Kasumi-1 (cell line): ENCODE results near the gene PTPRG.

Source experiments
- DNase-seq, 2 experiments: peaks; one replicate each; lab custom pipeline; 2025; lab: John Stamatoyannopoulos, UW

PTPRG gene

GRCh38 chr3:61865466-61866152 lies 304.2 kb downstream of the PTPRG start:
- no peak for DNase-seq

- no peak for DNase-seq
Observed at GRCh38 chr3:61866153-61866542, 304.8 kb downstream of the PTPRG start.

GRCh38 chr3:61866961-61867461 lies 305.6 kb downstream of the PTPRG start:
- DNase-seq, result no peak

- DNase-seq, result no peak
Observed at GRCh38 chr3:61868499-61868898, 307.1 kb downstream of the PTPRG start.

- no peak for DNase-seq
Observed at GRCh38 chr3:61869371-61869770, 308.0 kb downstream of the PTPRG start.

GRCh38 chr3:61871644-61872043 lies 310.3 kb downstream of the PTPRG start:
- no peak for DNase-seq

- no peak for DNase-seq
Observed at GRCh38 chr3:61872077-61872706, 310.8 kb downstream of the PTPRG start.

- DNase-seq, result peak in 1 of 2 experiments; percentile 14
Observed at GRCh38 chr3:61875046-61875844, 313.9 kb downstream of the PTPRG start.

- DNase-seq, result peak; percentile 9 to 11
Observed at GRCh38 chr3:61875976-61876671, 314.8 kb downstream of the PTPRG start.

- DNase-seq, result no peak
Observed at GRCh38 chr3:61876797-61877196, 315.4 kb downstream of the PTPRG start.

- DNase-seq, result no peak
Observed at GRCh38 chr3:61877359-61878138, 316.2 kb downstream of the PTPRG start.

- no peak for DNase-seq
Observed at GRCh38 chr3:61882253-61882652, 320.9 kb downstream of the PTPRG start.

- no peak for DNase-seq
Observed at GRCh38 chr3:61884794-61885193, 323.4 kb downstream of the PTPRG start.

GRCh38 chr3:61885414-61885813 lies 324.0 kb downstream of the PTPRG start:
- DNase-seq, result no peak

GRCh38 chr3:61887206-61887605 lies 325.8 kb downstream of the PTPRG start:
- DNase-seq, result no peak

- DNase-seq, result no peak
Observed at GRCh38 chr3:61889259-61889658, 327.9 kb downstream of the PTPRG start.

- no peak for DNase-seq
Observed at GRCh38 chr3:61890167-61890566, 328.8 kb downstream of the PTPRG start.

GRCh38 chr3:61890586-61890985 lies 329.2 kb downstream of the PTPRG start:
- no peak for DNase-seq

- DNase-seq, result no peak
Observed at GRCh38 chr3:61892891-61893290, 331.5 kb downstream of the PTPRG start.

- DNase-seq, result no peak
Observed at GRCh38 chr3:61893840-61894566, 332.6 kb downstream of the PTPRG start.
